Measurements from ENCODE around the gene GALNTL6. TPM values are rescaled to one million over a fixed set of nuclear protein-coding genes. Genes with fewer than 3 reads are reported as not detected.
"Not testable (repeated sequence)": the region's sequence is repeated elsewhere in the genome, so short reads cannot be mapped to it uniquely, and the experiment has no call there.

Gene GALNTL6
- total RNA-seq, 1 donor: under 0.01 TPM

- Histone ChIP-seq H2AFZ (ENCODE audit: low read length) (no peak overlapping the region), H3K4me1 (ENCODE audit: insufficient read depth, low read length) (no peaks in the 10 kb centered on the region), H4K20me1 (ENCODE audit: insufficient read depth, low read length) (no peaks in the 10 kb centered on the region), H3K9me3 (ENCODE audit: low read depth, low read length) (peaks cover 5% of the 10 kb centered on the region), H3K79me2 (ENCODE audit: insufficient read depth, low read length) (no peaks in the 10 kb centered on the region), H3K27me3 (ENCODE audit: insufficient read depth, low read length) (peaks cover 20% of the 10 kb centered on the region), H3K4me2 (ENCODE audit: insufficient read depth, low read length) (no peak overlapping the region), H3K36me3 (ENCODE audit: insufficient read depth, low read length) (no peaks in the 10 kb centered on the region), H3K27ac (ENCODE audit: low read depth, low read length) (no peak overlapping the region), H3K4me3 (ENCODE audit: insufficient read depth, low read length) (no peak overlapping the region)
- no peak for TF ChIP-seq CTCF (IDR thresholded peaks at IDR 0.05; ENCODE audit: extremely low read depth, low read depth, low read length)
- no peak for DNase-seq (ENCODE audit: insufficient read length, low spot score, missing footprints)
These were observed 1161.4 kb downstream of the GALNTL6 start for GRCh38 chr4:172974586-172974985.

DNA sequence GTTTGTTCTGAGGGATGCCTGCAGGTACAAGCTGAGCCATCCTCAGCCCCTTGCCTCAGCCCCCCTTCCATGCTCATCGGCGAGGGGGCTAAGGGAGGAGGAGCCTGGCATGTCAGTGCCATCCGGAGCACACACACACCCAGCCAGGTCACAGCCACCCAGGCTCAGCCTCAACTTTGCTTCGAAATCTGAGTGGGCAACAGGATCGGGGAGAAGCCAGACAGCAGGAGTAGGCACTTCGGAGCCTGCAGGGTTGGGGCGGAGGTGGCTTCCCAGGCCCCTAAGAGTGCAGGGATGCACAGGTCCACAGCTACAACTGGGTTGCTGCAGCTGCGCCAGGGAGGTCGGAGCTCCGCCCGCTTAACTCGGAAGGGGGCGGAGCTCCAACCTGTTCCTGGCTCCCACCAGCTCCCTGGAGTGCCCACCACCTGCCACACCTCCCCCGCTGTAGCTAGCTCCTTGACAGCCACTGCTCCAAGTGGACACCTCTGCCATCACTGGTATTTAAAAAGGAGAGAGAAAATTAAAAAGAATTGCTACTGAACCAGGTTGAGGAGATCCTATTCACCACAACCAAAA is 1162.5 kb downstream of the GALNTL6 start:
- H3K79me2 ChIP-seq (ENCODE audit: insufficient read depth, low read length): no peaks in the 10 kb centered on the region
- H2AFZ ChIP-seq (ENCODE audit: low read length): no peak overlapping the region
- H4K20me1 ChIP-seq (ENCODE audit: insufficient read depth, low read length): no peaks in the 10 kb centered on the region
- TF ChIP-seq CTCF (IDR thresholded peaks at IDR 0.05; ENCODE audit: extremely low read depth, low read depth, low read length): no peak
- peaks cover 2% of the 10 kb centered on the region for H3K9me3 ChIP-seq (ENCODE audit: low read depth, low read length)
- DNase-seq (ENCODE audit: insufficient read length, low spot score, missing footprints): no peak
- H3K4me2 ChIP-seq (ENCODE audit: insufficient read depth, low read length): no peak overlapping the region
- H3K4me1 ChIP-seq (ENCODE audit: insufficient read depth, low read length): no peaks in the 10 kb centered on the region
- H3K27ac ChIP-seq (ENCODE audit: low read depth, low read length): no peak overlapping the region
- H3K27me3 ChIP-seq (ENCODE audit: insufficient read depth, low read length): peaks cover 20% of the 10 kb centered on the region
- H3K36me3 ChIP-seq (ENCODE audit: insufficient read depth, low read length): no peaks in the 10 kb centered on the region
- no peak overlapping the region for H3K4me3 ChIP-seq (ENCODE audit: insufficient read depth, low read length)

GRCh38 chr4:172977491-172978041 is 1164.4 kb downstream of the GALNTL6 start:
- not testable (repeated sequence) for H3K9me3 ChIP-seq (ENCODE audit: low read depth, low read length); H3K27ac ChIP-seq (ENCODE audit: low read depth, low read length); H3K4me3 ChIP-seq (ENCODE audit: insufficient read depth, low read length); DNase-seq (ENCODE audit: insufficient read length, low spot score, missing footprints); H3K4me2 ChIP-seq (ENCODE audit: insufficient read depth, low read length); H3K4me1 ChIP-seq (ENCODE audit: insufficient read depth, low read length); H4K20me1 ChIP-seq (ENCODE audit: insufficient read depth, low read length); H3K36me3 ChIP-seq (ENCODE audit: insufficient read depth, low read length); H3K79me2 ChIP-seq (ENCODE audit: insufficient read depth, low read length); H2AFZ ChIP-seq (ENCODE audit: low read length)
- peaks cover 10% of the 10 kb centered on the region for H3K27me3 ChIP-seq (ENCODE audit: insufficient read depth, low read length)

DNA sequence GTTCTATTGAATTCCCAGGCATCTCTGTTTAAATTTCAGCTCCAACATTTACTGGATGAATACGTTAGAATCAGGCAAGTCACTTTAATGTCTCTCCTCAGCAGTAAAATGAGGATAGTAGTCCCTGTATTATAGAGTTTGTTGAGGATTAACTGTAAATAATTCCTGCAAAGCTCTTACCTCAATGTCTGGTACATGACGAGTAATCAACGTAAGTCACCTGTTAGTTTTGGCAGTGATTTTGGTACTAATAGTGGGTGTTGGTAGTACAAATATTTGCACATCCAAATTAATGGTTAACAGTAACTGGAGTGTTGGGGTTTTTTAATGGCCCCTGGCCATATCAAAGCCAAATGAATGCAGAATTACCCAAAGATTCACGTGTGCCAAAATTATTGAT is 1165.6 kb downstream of the GALNTL6 start:
- Histone ChIP-seq H3K27me3 (ENCODE audit: insufficient read depth, low read length) (peaks cover 8% of the 10 kb centered on the region), H3K4me2 (ENCODE audit: insufficient read depth, low read length) (no peak overlapping the region), H2AFZ (ENCODE audit: low read length) (no peak overlapping the region), H3K9me3 (ENCODE audit: low read depth, low read length) (no peaks in the 10 kb centered on the region), H3K36me3 (ENCODE audit: insufficient read depth, low read length) (no peaks in the 10 kb centered on the region), H3K27ac (ENCODE audit: low read depth, low read length) (no peak overlapping the region), H3K79me2 (ENCODE audit: insufficient read depth, low read length) (no peaks in the 10 kb centered on the region), H4K20me1 (ENCODE audit: insufficient read depth, low read length) (no peaks in the 10 kb centered on the region), H3K4me1 (ENCODE audit: insufficient read depth, low read length) (peaks cover 11% of the 10 kb centered on the region), H3K4me3 (ENCODE audit: insufficient read depth, low read length) (no peak overlapping the region)
- TF ChIP-seq CTCF (IDR thresholded peaks at IDR 0.05; ENCODE audit: extremely low read depth, low read depth, low read length): no peak
- DNase-seq (ENCODE audit: insufficient read length, low spot score, missing footprints): no peak

Data from osteoblast (primary cell).